Stimulated activated CD4-positive, alpha-beta T cell treated with anti-CD3 and anti-CD28 coated beads, Interleukin-12 subunit alpha, Interleukin-12 subunit beta, amount 100 ng/mL, for 48 hours (primary cell): ENCODE measurements around the gene VAMP3.

Experiments
- DNase-seq, 3 donors: peaks; one replicate each; pipeline ENCODE4 v3.0.0-alpha.2; 2020; ENCODE audit warnings: low read depth in 2 of 3, low spot score in 1 of 3

The VAMP3 gene, protein sequence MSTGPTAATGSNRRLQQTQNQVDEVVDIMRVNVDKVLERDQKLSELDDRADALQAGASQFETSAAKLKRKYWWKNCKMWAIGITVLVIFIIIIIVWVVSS

DNA sequence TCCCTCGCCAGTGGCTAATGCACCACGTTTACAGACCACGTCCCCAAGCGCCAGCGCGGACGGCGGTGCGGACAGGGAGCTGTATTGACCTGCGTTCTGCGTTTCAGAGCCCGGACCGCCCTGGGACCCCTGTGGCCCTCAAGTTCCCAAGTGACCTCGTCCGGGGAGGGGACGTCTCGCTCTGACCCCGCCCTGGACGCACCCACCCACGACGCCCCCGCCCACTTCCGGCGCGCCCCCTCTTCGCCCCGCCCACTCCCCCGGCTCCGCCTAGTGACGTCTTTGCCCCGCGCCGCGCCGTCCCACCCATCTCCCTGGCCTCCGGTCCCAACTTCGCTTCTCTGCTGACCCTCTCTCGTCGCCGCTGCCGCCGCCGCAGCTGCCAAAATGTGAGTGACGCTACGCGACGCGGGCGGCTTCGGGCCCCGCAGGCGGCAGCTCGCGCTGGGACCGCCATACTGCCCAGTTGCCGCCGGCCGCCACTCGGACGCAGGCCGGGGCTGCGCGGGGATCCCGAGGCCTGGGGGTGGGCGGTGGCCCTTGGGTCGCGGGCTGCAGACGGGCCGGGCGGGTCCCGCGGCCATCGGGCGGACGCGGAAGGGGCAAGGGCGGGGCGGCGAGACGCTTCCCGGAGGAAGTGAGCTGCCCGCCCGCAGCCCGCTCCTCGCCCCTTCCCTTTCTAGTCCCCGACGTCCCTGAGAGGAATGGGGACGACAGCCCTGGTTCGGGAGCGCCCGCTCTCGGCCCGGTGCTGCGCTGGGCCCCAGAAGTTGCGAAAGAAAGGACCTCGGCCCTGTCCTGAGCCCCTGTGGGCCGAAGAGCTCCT is at the start of gene VAMP3:
Gene VAMP3, plus strand, starts transcription at position 300 of the 826 bp plus-strand sequence. Its CDS starts 88 bp downstream, at position 388.
- peak; percentile 82 to 90 (median 85) for DNase-seq

DNA sequence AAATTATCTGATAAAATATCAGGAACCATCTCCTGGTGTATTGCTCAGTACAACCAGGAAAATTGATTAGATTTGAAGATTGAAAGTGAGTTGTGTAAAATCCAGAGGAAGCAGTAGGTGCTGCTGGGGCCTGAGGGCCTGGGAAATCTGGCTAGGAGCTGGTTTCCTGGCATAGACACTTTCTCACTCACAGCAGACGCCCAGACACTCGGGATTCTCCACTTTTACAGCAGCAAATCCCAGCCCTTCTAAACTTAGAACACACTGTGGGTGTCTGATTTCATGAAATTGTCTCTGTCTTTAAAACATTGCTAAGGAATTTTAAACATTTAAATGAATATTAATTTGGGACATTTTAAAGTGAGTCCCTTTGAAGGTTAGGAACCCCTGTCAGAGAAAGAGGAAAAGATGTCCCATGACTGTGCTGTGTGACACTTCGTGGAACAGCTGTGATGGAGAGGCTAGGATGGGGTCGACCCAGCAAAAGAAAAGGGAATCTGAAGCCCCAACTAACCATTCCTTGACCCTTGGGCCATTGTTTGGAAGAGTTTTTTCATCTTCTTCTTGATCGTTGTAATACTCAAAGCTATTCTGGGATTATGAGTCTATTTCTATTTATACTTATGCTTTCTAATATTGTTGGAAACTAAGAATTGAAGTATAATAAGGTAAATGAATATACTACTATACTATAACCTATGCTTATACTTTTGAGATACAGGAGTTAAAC is 49.0 kb upstream of the VAMP3 start:
- no peak for DNase-seq

DNA sequence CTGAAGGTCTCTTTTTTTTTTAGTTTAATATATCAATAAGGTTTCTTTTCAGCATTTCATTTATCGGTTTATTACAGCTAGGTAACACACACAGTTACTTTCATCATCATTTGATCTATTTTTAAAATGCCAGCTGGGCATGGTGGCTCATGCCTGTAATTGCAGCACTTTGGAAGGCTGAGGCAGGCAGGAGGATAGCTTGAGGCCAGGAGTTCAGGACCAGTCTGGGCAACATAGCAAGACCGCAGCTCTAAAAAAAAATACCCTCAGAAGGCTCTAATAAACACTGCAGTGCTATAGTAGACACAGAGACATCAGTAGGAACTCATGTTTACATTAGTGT is 48.5 kb upstream of the VAMP3 start:
- no peak for DNase-seq

DNA sequence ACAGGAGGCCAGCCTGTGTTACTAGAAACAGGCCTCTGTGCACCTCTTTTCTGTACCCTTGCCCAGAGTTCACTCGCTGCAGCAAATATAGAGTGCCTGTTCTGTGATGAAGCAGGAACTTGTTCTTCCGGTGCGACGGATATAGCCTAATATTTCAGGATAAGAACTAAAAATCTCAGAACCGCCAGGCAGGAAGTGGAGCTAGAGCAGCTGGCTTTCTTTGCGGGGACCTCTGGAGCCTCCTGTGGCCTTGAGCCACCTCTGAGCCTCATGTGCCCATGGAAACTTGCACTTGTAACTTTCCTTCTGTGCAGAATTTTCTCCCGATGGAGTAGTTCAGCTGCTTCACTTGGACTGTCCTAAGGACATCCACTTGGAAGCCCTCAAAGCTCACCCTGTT is 44.5 kb upstream of the VAMP3 start:
- no peak for DNase-seq

DNA sequence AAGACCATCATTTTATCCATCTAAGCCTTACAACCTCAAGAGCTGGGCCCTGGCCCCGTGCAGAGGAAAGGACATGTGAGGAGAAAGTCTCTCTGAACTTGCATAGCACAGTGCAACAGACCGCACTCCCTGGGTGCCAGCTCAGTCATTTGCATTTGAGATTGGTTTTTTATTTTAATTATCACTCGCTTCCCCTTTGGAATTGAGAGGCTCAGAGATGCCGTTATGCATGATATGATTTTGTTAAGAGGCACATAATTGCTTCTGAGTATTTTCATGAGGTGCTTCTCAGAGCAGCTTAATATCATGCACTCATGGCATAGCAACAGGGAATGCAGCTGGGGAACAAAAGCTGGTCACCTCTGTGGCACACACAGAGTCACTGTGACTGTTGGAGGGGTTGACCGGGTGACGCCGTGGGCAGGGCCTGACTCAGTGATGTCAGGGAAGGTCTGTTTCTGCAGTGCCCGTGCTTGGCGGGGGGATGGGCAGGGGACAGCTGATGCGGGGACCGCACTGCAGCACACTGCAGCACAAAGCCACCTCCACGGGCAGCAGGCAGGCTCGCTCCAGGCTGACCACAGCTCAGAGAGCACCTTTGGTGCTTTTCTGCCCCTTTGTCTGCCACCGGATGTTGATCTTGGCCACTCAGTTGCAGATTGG is 43.2 kb upstream of the VAMP3 start:
- DNase-seq = no peak

DNA sequence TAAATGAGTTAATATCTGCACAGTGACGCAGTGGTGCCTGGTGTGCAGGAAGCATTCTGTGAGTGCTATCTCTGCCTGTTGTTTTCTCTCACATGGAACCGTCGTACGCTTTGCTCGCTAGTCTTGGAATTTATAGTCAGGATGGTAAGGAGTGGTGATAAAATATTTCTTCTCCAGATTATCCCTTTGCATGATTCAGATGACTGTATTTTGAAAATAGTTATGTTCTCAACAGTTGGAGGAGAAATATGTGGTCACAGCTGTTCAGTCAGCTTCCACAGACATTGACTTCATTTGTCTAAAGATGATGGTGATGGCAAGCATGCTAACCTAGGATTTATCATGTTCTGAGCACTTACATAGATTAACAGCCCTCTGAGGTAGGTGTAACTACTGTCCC is 41.3 kb upstream of the VAMP3 start:
- no peak for DNase-seq

DNA sequence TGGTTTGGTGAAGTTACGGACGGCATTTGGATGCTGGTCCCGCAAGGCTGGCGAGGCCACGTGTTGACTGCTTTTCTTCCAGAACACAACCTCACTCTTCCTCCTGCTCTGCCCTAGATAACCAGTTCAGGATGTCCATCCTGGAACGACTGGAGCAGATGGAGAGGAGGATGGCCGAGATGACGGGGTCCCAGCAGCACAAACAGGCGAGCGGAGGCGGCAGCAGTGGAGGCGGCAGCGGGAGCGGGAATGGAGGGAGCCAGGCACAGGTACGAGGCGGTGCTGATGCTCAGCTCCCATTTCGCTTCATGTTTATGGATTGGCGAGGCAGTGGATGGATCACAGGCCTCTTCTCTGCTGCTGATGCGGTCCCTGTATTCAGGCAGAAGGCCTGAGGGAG is 38.8 kb upstream of the VAMP3 start:
- DNase-seq = no peak

DNA sequence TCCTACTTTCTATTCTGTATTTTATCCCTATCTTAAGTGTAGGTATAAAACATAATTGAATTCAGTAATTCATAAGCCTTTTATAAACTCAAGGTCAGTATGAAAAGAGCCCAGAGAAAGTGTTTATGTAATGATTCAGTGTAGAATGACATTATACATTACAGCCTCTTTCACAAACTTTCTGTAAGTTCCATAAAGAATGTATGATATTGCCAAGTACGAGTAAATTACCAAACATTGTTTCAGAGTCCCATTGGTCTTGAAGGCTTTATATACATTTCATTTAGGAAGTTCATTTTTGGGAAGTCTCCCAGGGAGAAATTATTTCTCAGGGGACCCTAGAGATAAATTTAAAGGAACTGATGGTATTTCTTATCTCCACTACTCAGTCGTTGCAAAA is 37.8 kb upstream of the VAMP3 start:
- no peak for DNase-seq

DNA sequence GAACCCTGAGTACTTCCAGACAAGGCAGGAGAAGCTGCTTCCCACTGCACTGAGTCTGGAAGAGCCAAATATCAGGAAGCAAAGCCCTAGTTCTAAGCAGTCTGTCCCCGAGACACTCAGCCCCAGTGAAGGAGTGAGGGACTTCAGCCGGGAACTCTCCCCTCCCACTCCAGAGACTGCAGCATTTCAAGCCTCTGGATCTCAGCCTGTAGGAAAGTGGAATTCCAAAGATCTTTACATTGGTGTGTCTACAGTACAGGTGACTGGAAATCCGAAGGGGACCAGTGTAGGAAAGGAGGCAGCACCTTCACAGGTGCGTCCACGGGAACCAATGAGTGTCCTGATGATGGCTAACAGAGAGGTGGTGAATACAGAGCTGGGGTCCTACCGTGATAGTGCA is 33.1 kb upstream of the VAMP3 start:
- no peak for DNase-seq

DNA sequence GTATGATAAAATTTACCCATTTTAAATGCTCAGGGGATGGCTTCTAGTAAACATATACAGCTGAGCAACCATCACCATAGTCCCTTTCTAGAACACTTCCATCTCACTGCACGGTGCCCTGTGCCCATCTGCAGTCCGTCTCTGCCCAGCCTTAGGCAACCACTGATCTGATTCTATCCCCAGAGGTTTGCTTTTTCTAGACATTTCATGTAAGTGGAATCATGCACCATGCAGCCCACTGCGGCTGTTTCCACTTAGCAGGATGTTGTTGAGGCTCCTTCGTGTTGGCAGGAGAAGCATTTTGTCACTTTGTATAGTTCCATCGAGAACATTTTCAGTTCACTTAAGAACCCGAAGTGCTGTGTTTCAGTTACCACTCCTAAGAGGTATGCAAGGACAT is 27.8 kb upstream of the VAMP3 start:
- no peak for DNase-seq

DNA sequence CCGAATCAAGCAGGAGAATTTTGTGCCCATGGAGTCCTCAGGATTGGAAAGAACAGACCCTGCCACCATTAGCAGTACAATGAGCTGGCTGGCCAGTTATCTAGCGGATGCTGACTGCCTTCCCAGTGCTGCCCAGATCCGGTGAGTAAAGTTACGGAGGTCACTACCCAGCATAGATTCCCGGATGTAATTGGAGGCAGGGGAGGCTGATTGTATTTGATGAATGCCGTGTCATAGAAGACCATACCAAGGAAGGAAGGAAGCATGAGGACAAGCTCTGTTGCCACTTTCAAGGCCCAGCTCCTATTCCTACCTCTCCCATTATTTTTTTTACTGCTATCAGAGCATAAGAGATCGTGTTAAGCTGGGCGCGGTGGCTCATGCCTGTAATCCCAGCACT is 26.2 kb upstream of the VAMP3 start:
- no peak for DNase-seq

DNA sequence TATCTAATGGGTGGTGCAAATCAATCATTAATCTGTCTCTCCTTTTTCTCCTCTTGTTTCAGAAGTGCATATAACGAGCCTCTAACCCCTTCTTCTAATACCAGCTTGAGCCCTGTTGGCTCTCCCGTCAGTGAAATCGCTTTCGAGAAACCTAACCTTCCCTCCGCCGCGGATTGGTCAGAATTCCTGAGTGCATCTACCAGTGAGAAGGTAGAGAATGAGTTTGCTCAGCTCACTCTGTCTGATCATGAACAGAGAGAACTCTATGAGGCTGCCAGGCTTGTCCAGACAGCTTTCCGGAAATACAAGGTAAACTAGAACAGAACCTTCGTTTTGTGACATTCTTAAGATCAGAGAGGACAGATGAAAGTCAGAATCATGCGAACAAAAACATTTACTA is 25.3 kb upstream of the VAMP3 start:
- no peak for DNase-seq

DNA sequence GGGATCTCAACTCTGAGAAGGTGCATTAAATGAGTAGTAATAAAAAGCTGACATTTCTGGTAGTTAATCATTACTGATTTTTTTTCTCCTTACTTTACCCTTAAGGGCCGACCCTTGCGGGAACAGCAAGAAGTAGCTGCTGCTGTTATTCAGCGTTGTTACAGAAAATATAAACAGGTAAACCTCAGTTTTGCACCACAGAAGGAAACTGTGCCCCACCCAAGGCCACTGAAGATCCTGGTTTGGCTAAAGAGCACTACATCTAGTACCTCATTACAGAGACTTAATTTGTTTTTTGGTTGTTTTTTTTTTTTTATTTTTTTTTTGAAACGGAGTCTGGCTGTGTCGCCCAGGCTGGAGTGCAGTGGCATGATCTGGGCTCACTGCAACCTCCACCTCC is 23.5 kb upstream of the VAMP3 start:
- no peak for DNase-seq

DNA sequence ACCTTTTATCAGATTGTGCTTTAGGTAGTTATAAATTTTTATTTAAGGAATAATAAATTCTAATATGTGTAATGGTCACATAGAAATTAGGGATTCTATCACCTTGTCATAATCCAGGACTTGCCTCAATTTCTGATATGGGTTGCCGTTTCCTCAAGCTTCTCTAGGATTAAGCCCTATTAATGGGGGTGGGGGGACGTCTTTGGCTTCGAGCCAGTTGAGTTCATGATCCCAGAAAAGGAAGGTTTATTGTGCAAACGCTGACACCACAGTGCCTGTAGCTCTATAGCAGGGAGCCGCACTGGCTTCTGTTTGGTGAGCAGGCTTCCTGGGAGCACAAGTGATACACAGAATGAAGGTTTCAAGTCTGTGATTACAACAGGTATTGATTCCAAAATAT is 22.0 kb upstream of the VAMP3 start:
- DNase-seq = no peak

DNA sequence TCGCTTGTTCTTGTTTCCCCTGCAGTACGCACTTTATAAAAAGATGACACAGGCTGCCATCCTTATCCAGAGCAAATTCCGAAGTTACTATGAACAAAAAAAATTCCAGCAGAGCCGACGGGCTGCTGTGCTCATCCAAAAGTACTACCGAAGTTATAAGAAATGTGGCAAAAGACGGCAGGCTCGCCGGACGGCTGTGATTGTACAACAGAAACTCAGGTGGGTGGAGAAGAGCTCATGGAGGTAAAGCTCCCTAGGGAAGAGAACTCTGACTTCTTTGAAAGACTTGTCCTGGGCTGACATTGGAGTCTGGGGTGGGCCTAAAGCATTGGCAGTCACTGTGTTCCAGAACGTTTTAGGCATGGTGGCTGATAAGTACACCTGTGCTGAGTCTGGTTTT is 19.9 kb upstream of the VAMP3 start:
- no peak for DNase-seq

DNA sequence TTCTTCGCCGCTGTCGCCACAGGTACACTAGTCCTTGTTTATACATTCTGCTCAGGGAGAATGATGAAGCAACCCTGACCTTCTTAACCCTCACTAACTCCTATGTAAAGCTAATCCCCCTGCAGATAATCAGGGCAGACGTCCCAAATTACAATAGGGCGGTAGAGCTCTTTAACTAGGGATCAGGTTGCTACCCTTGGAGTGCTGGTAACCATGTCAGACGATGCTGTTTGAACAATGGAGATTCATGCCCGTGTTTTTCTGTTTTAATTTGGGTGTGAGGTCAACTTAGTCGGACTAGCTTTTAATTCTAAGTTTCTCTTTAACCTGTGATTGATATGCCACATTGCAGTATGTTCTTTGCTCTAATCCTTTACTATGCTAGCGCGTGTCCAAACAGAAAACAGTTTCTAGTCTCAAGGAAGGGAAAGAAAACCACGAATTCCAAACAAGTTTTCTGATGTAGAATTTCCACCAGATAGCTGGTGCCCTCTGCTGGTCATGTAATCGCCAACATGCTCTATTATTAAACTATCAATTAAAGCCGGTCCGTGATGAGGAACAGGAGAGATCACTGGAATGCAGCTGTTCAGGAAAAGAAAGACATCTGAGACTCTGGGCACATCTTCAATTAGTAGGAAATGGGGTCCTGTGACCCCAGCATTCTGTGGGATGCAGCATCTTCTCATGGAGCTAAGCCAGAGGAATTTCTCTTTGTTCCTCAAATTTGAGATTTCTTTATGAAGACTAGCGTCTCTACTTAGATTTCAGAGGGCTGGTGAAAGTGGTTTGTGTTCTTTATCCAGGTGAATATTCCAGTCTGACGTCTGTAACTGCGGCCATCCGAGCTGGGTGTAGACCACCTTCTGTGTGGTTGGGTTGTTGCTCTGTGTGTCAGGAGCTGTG is 18.3 kb upstream of the VAMP3 start:
- peak; percentile 3 to 53 (median 18) for DNase-seq

DNA sequence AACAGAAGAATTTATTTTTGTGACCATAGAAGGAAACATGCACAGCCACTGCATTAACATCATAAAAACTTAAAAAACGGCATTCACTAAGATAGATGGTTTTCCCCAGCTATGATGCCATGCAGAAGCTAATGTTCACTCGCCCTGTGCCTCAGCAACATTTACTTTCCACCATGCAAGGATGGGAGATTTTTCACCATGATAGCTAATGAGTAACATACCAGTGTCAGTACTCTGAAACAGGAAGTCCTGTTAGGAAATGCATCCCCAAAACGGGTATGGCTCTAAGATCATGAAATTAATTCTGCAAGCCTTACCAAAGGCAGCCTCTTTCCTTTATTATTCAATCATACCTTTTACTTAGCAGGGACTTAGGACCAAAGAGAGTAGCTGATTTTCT is 17.5 kb upstream of the VAMP3 start:
- no peak for DNase-seq

DNA sequence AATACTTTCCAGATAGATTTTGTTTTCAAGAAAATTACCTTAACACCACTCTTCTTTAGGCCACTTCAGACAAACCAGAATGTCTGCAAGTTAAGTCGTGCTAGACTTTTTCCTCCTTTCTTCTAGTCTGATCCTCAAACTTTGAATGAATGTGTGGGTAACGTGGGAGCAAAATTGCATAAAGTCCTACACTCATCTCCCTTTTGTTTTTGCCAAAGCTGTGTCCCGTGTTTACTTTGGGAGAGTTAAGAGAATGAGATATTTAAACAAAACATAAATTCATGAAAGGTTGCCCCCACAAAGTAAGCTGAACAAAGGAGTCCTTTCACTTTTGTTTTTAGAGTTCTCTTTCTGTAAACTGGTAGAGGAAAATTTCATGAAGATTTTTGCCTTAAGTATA is 16.9 kb upstream of the VAMP3 start:
- no peak for DNase-seq

DNA sequence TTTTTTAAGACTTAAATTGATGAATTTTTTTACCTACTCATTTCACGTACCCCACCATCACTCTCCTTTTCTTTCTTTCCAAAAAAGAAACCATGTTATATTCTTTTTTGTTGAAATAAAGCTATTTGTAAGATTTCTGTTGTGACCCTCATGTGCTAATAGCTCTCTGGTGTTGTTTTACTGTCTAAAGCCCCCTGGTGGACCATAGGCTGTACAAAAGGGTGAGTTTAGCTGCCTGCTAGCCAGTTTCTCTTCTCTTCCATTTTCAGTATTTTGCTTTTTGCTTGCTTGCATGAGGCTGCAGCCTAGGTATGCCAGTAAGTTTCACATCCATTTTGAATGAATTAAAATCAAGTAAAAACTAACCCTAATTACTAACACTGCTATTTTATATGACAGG is 15.6 kb upstream of the VAMP3 start:
- no peak for DNase-seq

DNA sequence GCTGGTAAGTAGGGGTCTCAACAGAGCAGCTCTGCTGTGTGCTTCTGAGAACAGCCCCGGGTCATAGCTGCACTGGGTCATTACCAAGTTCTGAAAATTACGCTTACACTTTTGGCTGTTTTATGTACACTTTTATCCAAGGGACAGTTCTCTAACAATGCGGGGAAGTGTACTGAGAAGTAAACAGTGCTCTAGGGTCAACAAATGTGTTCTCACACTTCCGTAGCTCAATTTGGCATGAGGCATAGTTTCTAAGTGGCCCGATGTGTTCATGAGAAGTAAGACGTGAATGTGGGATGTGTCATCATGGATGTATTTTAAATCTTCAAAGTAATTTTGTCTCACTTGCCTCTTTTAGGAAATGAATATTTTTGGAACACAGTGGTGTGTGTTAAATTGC is 10.9 kb upstream of the VAMP3 start:
- no peak for DNase-seq

DNA sequence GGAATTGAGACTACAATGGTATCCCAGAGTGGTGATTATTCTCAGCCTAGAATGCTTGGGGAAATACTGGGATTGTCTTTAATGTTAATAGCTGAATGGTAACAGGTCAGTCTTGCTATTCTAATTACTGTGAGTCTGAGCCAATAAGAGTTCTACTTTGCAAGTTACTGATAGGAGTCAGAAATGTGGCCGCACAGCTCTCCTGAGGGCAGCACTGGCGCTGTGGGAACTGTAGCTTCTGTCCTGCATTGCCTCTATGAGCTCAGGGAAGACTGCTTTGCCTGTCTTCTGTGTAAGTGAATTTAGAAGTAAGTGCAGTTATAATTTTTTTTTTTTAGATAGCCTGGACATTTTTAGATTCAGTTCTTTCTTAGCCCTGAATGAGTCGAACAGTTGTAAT is 10.0 kb upstream of the VAMP3 start:
- DNase-seq = no peak
